Measurements from ENCODE around the gene TLCD3A.

The TLCD3A gene

DNA sequence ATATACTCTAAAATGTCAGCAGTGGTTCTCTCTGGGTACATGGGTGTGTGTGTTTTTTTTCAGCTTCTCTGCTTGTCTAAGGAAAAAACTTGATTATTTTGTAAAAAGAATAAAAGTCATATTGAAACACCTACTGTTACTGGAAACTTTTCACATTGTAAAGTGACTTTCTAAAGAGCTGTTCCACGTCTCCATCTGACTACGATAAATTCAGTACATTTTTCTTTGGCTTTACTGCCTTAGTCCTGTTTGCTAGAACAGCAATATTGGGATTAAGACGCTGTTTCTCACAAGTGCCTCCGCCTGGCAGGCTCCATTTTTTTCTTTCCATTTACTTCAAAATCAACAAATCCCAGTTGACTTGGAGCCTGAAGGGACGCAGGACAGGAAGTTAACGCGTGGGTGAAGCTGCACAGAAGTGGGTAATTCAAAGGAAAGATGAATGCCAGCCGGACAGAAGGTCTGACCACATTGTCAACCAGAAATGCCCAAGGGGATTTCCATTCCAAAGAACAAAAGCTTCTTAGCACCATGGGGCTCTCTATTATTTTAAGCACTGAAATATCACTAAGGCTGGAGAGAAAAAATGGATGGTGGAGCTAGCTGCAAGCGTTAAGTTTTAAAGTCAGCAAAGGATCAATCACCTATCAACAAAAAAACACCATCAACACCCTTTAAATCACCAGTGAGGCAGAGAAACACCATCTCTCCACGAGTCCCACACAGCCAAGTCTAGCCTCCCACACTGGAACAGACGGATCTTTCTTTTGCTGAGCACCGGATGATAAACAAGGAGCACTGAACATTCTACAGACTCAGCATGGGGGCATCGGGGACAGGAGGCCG lies 41.3 kb downstream of the TLCD3A start:
- Histone ChIP-seq H3K27me3 (ENCODE audit: low read depth, low read length) (no peaks in the 10 kb centered on the region), H2AFZ (ENCODE audit: low read depth, low read length) (no peak overlapping the region), H3K4me2 (ENCODE audit: low read length) (no peak overlapping the region), H3K9ac (ENCODE audit: low read length) (no peak overlapping the region), H4K20me1 (ENCODE audit: insufficient read depth, low read length) (no peaks in the 10 kb centered on the region), H3K9me3 (ENCODE audit: insufficient read depth, low read length) (no peaks in the 10 kb centered on the region), H3K4me3 (ENCODE audit: low read length) (no peak overlapping the region), H3K36me3 (replicated peaks; ENCODE audit: low read depth, low read length) (peaks cover 38% of the 10 kb centered on the region), H3K4me1 (ENCODE audit: low read length) (no peaks in the 10 kb centered on the region), H3K79me2 (ENCODE audit: low read length) (no peaks in the 10 kb centered on the region; the same call in 1 of the 2 replicates), H3K27ac (ENCODE audit: low read length) (no peak overlapping the region)
- TF ChIP-seq EZH2phosphoT487 (IDR thresholded peaks at IDR 0.05; ENCODE audit: low read depth): no peak
- TF ChIP-seq, protein P1, sequence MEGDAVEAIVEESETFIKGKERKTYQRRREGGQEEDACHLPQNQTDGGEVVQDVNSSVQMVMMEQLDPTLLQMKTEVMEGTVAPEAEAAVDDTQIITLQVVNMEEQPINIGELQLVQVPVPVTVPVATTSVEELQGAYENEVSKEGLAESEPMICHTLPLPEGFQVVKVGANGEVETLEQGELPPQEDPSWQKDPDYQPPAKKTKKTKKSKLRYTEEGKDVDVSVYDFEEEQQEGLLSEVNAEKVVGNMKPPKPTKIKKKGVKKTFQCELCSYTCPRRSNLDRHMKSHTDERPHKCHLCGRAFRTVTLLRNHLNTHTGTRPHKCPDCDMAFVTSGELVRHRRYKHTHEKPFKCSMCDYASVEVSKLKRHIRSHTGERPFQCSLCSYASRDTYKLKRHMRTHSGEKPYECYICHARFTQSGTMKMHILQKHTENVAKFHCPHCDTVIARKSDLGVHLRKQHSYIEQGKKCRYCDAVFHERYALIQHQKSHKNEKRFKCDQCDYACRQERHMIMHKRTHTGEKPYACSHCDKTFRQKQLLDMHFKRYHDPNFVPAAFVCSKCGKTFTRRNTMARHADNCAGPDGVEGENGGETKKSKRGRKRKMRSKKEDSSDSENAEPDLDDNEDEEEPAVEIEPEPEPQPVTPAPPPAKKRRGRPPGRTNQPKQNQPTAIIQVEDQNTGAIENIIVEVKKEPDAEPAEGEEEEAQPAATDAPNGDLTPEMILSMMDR (IDR thresholded peaks at IDR 0.05; ENCODE audit: low read depth, low read length): no peak

GRCh38 chr17:774313-774584 lies 41.9 kb downstream of the TLCD3A start:
- Histone ChIP-seq H3K9ac (ENCODE audit: low read length) (no peak overlapping the region), H2AFZ (ENCODE audit: low read depth, low read length) (no peak overlapping the region), H3K4me3 (ENCODE audit: low read length) (no peak overlapping the region), H3K79me2 (ENCODE audit: low read length) (no peaks in the 10 kb centered on the region; the same call in 1 of the 2 replicates), H3K9me3 (ENCODE audit: insufficient read depth, low read length) (no peaks in the 10 kb centered on the region), H3K4me1 (ENCODE audit: low read length) (no peaks in the 10 kb centered on the region), H3K27me3 (ENCODE audit: low read depth, low read length) (no peaks in the 10 kb centered on the region), H3K36me3 (replicated peaks; ENCODE audit: low read depth, low read length) (peaks cover 38% of the 10 kb centered on the region), H3K27ac (ENCODE audit: low read length) (no peak overlapping the region), H3K4me2 (ENCODE audit: low read length) (no peak overlapping the region), H4K20me1 (ENCODE audit: insufficient read depth, low read length) (no peaks in the 10 kb centered on the region)
- TF ChIP-seq, protein P1 (IDR thresholded peaks at IDR 0.05; ENCODE audit: low read depth, low read length): no peak
- TF ChIP-seq EZH2phosphoT487 (IDR thresholded peaks at IDR 0.05; ENCODE audit: low read depth): no peak

DNA sequence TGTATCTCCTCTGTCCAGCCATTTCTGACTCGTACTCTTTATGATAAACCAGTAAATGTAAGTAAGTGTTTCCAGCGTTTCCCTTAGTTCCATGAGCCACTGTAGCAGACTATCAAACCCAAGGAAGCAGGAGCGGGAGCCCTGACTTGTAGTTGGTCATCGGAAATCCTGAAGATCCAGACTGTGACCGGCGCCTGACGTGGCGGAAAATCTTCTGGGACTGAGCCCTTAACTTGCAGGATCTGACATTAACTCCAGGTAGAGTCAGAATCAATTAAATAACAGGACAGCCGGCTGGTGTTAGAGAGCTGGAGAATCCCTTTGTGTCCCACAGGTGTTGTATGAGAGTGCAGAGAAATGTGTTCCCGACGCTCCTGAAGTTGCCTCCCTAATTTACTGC lies 45.7 kb downstream of the TLCD3A start:
- peaks cover 35% of the 10 kb centered on the region for H3K79me2 ChIP-seq (ENCODE audit: low read length)

More for the DNA sequence above, 45.7 kb downstream of the TLCD3A start:
- Histone ChIP-seq H4K20me1 (ENCODE audit: insufficient read depth, low read length) (no peaks in the 10 kb centered on the region), H3K9ac (ENCODE audit: low read length) (no peak overlapping the region), H3K4me2 (ENCODE audit: low read length) (no peak overlapping the region), H3K27ac (ENCODE audit: low read length) (no peak overlapping the region), H3K36me3 (replicated peaks; ENCODE audit: low read depth, low read length) (peaks cover 19% of the 10 kb centered on the region), H3K4me1 (ENCODE audit: low read length) (peaks cover 2% of the 10 kb centered on the region), H3K4me3 (ENCODE audit: low read length) (no peak overlapping the region), H2AFZ (ENCODE audit: low read depth, low read length) (no peak overlapping the region), H3K9me3 (ENCODE audit: insufficient read depth, low read length) (no peaks in the 10 kb centered on the region), H3K27me3 (ENCODE audit: low read depth, low read length) (no peaks in the 10 kb centered on the region)
- no peak for TF ChIP-seq EZH2phosphoT487 (IDR thresholded peaks at IDR 0.05; ENCODE audit: low read depth)
- TF ChIP-seq, protein P1 (IDR thresholded peaks at IDR 0.05; ENCODE audit: low read depth, low read length): no peak
